Caco-2 (cell line): ENCODE measurements around the gene ASGR1. TPM values are rescaled to one million over a fixed set of nuclear protein-coding genes. Genes with fewer than 3 reads are reported as not detected.

ENCODE experiments used
- BruUV-seq: library from RNA; stranded (reverse); fragments of 400-500 nt; replicated peaks from 2 replicates; lab custom pipeline; 2021; lab: Mats Ljungman, UMichigan
- CTCF ChIA-PET: fragments of 300-600 bp; sonication (Branson Sonifier 250); formaldehyde crosslinking; loops from one replicate; lab custom pipeline; 2022; ENCODE audit warnings: antibody characterized with exemption; lab: Charles Lee
- POLR2A ChIA-PET: fragments of 300-600 bp; sonication (Branson Sonifier 250); formaldehyde crosslinking; loops from one replicate; lab custom pipeline; 2022; ENCODE audit warnings: antibody characterized with exemption; lab: Charles Lee
- DNase-seq, 2 experiments: peaks; one replicate each; pipeline versions ENCODE4 v3.0.0 to v3.0.0-alpha.2; 2020 to 2022
- H3K27me3 ChIP-seq: replicated peaks from 2 replicates; pipeline ENCODE4 v1.6.0; 2011; ENCODE audit warnings: low read length; ENCODE audit not compliant: control insufficient read depth, insufficient read depth
- H3K36me3 ChIP-seq: 2 replicates; pipeline ENCODE4 v1.5.1; 2011; ENCODE audit warnings: low read length; ENCODE audit not compliant: control insufficient read depth, insufficient read depth
- H3K4me1 ChIP-seq: fragments of 250-450 bp; sonication (Bioruptor Pico); 2 replicates; pipeline ENCODE4 v1.5.1; 2020; ENCODE audit warnings: mild to moderate bottlenecking
- H3K4me3 ChIP-seq: 2 replicates; pipeline ENCODE4 v1.5.1; 2011; ENCODE audit warnings: low read depth, mild to moderate bottlenecking, control low read depth, low read length
- H3K9me3 ChIP-seq: fragments of 250-450 bp; sonication (Bioruptor Pico); 2 replicates; pipeline ENCODE4 v1.5.1; 2020; ENCODE audit warnings: mild to moderate bottlenecking, moderate library complexity
- H3K27ac Mint-ChIP-seq: one replicate; pipeline ENCODE4 v1.8.0; 2022; ENCODE audit warnings: mixed read lengths; ENCODE audit not compliant: unreplicated experiment
- H3K27me3 Mint-ChIP-seq: one replicate; pipeline ENCODE4 v1.8.0; 2022; ENCODE audit warnings: mixed read lengths; ENCODE audit not compliant: insufficient read depth, unreplicated experiment
- H3K36me3 Mint-ChIP-seq: one replicate; pipeline ENCODE4 v1.8.0; 2022; ENCODE audit warnings: mild to moderate bottlenecking, mixed read lengths; ENCODE audit not compliant: insufficient read depth, unreplicated experiment
- H3K4me1 Mint-ChIP-seq: one replicate; pipeline ENCODE4 v1.8.0; 2022; ENCODE audit warnings: low read depth, mixed read lengths; ENCODE audit not compliant: unreplicated experiment
- H3K4me3 Mint-ChIP-seq: one replicate; pipeline ENCODE4 v1.8.0; 2022; ENCODE audit warnings: mild to moderate bottlenecking, moderate library complexity, mixed read lengths; ENCODE audit not compliant: unreplicated experiment
- H3K9me3 Mint-ChIP-seq: one replicate; pipeline ENCODE4 v1.8.0; 2022; ENCODE audit warnings: mixed read lengths; ENCODE audit not compliant: unreplicated experiment
- CTCF ChIP-seq, 2 experiments: fragments of 200-600 bp in 1 of 2; IDR thresholded peaks; 1 replicate in 1 of 2; 2 replicates in 1 of 2; pipeline versions ENCODE4 v1.5.1 to v1.8.0; 2011 to 2022; ENCODE audit warnings: antibody characterized with exemption in 1 of 2, control low read depth in 1 of 2, inconsistent platforms in 1 of 2, low read depth in 1 of 2, low read length in 1 of 2, mild to moderate bottlenecking in 1 of 2, moderate library complexity in 1 of 2; ENCODE audit not compliant: insufficient read depth in 1 of 2, severe bottlenecking in 1 of 2, unreplicated experiment in 1 of 2
- intact Hi-C: fragments of 100-400 bp; cut with micrococcal nuclease; formaldehyde crosslinking; loops from one replicate; pipeline ENCODE4 v1.10.0; 2022; ENCODE audit not compliant: unreplicated experiment
- total RNA-seq: library from RNA; stranded (reverse); gene quantifications from 2 replicates; pipeline ENCODE4 v1.2.3, GENCODE V29; 2022

Gene ASGR1
- total RNA-seq, 1 experiment from 2014 or later = 9.2 TPM

- DNase-seq = no peak
- no peak overlapping the region for H3K4me3 ChIP-seq
- peaks cover 7% of the 10 kb centered on the region for H3K4me1 ChIP-seq
- no peaks in the 10 kb centered on the region for H3K36me3 ChIP-seq
- no peaks in the 10 kb centered on the region for H3K27me3 ChIP-seq
- no peak overlapping the region for H3K27ac Mint-ChIP-seq
- no peaks in the 10 kb centered on the region for H3K27me3 Mint-ChIP-seq
- H3K9me3 ChIP-seq = no peaks in the 10 kb centered on the region
- peaks cover 5% of the 10 kb centered on the region for H3K4me1 Mint-ChIP-seq
- ChIA-PET CTCF (interaction anchor here (0.5 kb wide), 1 partner anchor 37 kb away, joined by 3 read pairs; no protein-coding TSS in a partner anchor), POLR2A (no interaction called here)
- peaks cover 52% of the 10 kb centered on the region for H3K36me3 Mint-ChIP-seq
- intact Hi-C loops = no loop called here
- no TSS peak for BruUV-seq
- no peak overlapping the region for H3K4me3 Mint-ChIP-seq
- no peaks in the 10 kb centered on the region for H3K9me3 Mint-ChIP-seq
- TF ChIP-seq CTCF (IDR thresholded peaks at IDR 0.05; ENCODE audit: insufficient read depth in 1 of 2, low read depth in 1 of 2, low read length in 1 of 2, severe bottlenecking in 1 of 2, unreplicated experiment in 1 of 2) = no peak
These were observed 44.9 kb upstream of the ASGR1 start for GRCh38 chr17:7224110-7224509.

GRCh38 chr17:7223375-7223774 is 44.2 kb upstream of the ASGR1 start:
- H3K4me1 ChIP-seq = peaks cover 7% of the 10 kb centered on the region
- POLR2A ChIA-PET = no interaction called here
- no peak overlapping the region for H3K4me3 Mint-ChIP-seq
- BruUV-seq = no TSS peak
- no peaks in the 10 kb centered on the region for H3K9me3 Mint-ChIP-seq
- H3K4me3 ChIP-seq = no peak overlapping the region
- CTCF ChIA-PET = no interaction called here
- H3K9me3 ChIP-seq = no peaks in the 10 kb centered on the region
- peaks cover 57% of the 10 kb centered on the region for H3K36me3 Mint-ChIP-seq
- no peak overlapping the region for H3K27ac Mint-ChIP-seq
- H3K27me3 Mint-ChIP-seq = no peaks in the 10 kb centered on the region
- H3K27me3 ChIP-seq = no peaks in the 10 kb centered on the region
- intact Hi-C loops = no loop called here
- no peak for DNase-seq
- H3K36me3 ChIP-seq = no peaks in the 10 kb centered on the region
- H3K4me1 Mint-ChIP-seq = peaks cover 5% of the 10 kb centered on the region
- no peak for TF ChIP-seq CTCF (IDR thresholded peaks at IDR 0.05; ENCODE audit: insufficient read depth in 1 of 2, low read depth in 1 of 2, low read length in 1 of 2, severe bottlenecking in 1 of 2, unreplicated experiment in 1 of 2)

- no peaks in the 10 kb centered on the region for H3K27me3 ChIP-seq
- Mint-ChIP-seq H3K9me3 (no peaks in the 10 kb centered on the region), H3K27me3 (no peaks in the 10 kb centered on the region), H3K36me3 (peaks cover 52% of the 10 kb centered on the region), H3K4me1 (peaks cover 5% of the 10 kb centered on the region), H3K27ac (no peak overlapping the region), H3K4me3 (no peak overlapping the region)
- no peak for TF ChIP-seq CTCF (IDR thresholded peaks at IDR 0.05; ENCODE audit: insufficient read depth in 1 of 2, low read depth in 1 of 2, low read length in 1 of 2, severe bottlenecking in 1 of 2, unreplicated experiment in 1 of 2)
- intact Hi-C loops = no loop called here
- peaks cover 7% of the 10 kb centered on the region for H3K4me1 ChIP-seq
- DNase-seq = no peak
- CTCF ChIA-PET = no interaction called here
- H3K4me3 ChIP-seq = no peak overlapping the region
- no peaks in the 10 kb centered on the region for H3K36me3 ChIP-seq
- POLR2A ChIA-PET = no interaction called here
- no peaks in the 10 kb centered on the region for H3K9me3 ChIP-seq
- no TSS peak for BruUV-seq
These were observed 43.8 kb upstream of the ASGR1 start for GRCh38 chr17:7222972-7223292.
